ENCODE measurements around the gene PCSK5.

The PCSK5 gene

DNA sequence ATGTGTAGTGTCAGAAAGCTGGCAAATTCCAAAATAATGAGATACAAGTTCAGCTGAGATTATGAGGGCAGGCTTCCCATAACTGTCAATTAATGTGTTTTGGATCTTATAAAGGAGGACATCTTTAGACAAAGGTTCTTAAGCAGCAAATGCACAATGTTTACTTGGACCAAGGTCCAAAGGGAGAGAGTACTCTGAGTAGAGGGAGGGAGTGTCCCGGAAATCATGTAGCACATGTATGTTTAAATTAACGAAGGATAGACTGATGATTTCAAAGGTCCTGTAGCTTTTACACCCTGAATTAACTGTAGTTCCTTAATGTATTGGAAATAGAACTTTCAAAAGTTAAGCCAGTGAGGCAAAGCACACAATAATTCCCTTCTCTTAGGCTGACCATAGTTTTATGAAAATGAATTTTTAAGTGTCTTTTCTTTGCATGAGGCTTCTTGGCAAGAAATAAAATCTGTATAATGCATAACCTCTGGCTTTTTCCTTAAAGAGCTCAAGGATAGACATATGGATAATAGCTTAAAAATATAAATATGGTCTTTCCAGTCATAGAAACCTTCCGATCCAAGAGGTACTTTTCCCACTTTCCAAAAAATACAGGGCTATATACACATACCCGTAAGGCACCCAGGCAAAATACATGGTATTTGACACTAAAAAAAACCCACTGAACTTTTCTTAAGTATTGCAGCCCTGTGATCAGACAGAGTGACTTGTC lies 93.0 kb downstream of the PCSK5 start:
- Histone ChIP-seq H3K4me1 (no peaks in the 10 kb centered on the region), H3K4me2 (no peak overlapping the region), H3K9me3 (replicated peaks in 1 of 11) (no peaks in the 10 kb centered on the region), H3K27me3 (no peaks in the 10 kb centered on the region), H3K4me3 (no peak overlapping the region), H3K36me3 (no peaks in the 10 kb centered on the region), H4K20me1 (no peaks in the 10 kb centered on the region), H3K27ac (no peak overlapping the region), H3K9ac (no peak overlapping the region)
- TF ChIP-seq Cebpa-rat (IDR thresholded peaks at IDR 0.05), result no peak

DNA sequence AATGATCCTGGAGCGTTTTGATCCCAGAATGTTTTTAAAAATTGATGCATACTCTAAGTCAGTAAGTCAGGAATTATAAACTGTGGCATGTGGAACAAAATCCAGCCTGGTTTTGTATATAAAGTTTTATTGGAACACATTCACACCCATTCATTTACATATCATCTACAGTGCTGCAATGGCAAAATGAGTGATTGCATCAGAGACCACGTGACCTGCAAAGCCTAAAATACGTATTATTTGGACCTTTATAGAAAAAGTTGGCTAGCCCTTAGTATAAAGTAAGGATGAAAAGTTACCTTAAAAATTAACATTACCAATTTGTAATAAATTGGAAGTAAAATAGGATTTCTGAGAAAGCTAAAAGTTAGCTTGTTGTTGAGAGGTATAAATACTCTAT lies 95.0 kb downstream of the PCSK5 start:
- Histone ChIP-seq H3K27ac (no peak overlapping the region), H3K4me1 (no peaks in the 10 kb centered on the region), H3K36me3 (no peaks in the 10 kb centered on the region), H3K27me3 (no peaks in the 10 kb centered on the region), H3K4me3 (no peak overlapping the region), H4K20me1 (no peaks in the 10 kb centered on the region), H3K4me2 (no peak overlapping the region), H3K9ac (no peak overlapping the region), H3K9me3 (replicated peaks in 1 of 11) (no peaks in the 10 kb centered on the region)
- no peak for TF ChIP-seq Cebpa-rat (IDR thresholded peaks at IDR 0.05)

DNA sequence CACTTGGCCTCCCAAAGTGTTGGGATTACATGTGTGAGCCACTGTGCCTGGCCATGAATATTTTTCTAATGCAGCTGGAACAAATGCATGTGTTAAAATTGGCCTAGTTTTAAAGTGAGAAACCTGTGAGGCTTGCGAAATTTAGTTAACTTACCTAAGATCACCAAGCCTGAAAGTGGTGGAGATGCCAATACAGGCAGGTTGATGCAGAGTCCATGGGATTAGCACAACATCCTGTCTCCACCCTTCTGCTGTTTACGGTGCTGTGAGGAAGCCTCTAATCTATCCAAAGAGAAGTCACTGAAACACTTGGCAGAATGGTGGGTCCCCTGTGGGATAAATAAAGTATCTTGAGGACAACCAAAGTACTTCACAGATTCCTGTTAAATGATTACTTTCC lies 98.2 kb downstream of the PCSK5 start:
- peaks cover 0 to 4% (median 0%) of the 10 kb centered on the region in 10 experiments; a peak in 3 of 20 replicates for H3K4me1 ChIP-seq
- no peaks in the 10 kb centered on the region for H3K27me3 ChIP-seq
- no peak overlapping the region for H3K27ac ChIP-seq
- no peak overlapping the region for H3K4me3 ChIP-seq
- no peaks in the 10 kb centered on the region for H3K36me3 ChIP-seq
- no peak overlapping the region for H3K9ac ChIP-seq
- no peak overlapping the region for H3K4me2 ChIP-seq
- H4K20me1 ChIP-seq, result no peaks in the 10 kb centered on the region
- H3K9me3 ChIP-seq (replicated peaks in 1 of 11), result no peaks in the 10 kb centered on the region
- TF ChIP-seq Cebpa-rat (IDR thresholded peaks at IDR 0.05), result no peak

DNA sequence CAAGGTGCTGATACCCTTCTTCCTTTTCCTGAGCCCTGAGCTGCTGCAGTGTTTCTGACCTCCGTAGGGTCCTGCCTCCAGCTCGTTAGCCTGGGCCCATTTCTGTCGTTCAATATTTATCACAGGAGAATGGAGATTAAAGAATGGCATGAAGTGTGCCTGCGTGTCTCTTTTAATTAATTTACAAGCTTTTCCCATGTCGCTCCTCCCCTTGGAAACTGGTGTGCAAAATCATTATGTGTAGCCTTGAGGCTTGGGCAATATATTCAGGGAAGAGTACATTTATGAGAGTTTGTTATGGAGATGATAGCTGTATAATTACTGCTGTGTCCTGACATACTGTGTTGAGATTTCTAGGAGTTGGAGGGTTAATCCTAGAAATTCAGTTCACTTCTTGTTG lies 99.7 kb downstream of the PCSK5 start:
- Histone ChIP-seq H3K36me3 (no peaks in the 10 kb centered on the region), H3K4me2 (no peak overlapping the region), H3K9ac (no peak overlapping the region), H3K27me3 (no peaks in the 10 kb centered on the region), H3K4me1 (peaks cover 0 to 8% (median 0%) of the 10 kb centered on the region in 10 experiments; a peak in 3 of 20 replicates), H3K27ac (no peak overlapping the region), H3K9me3 (replicated peaks in 1 of 11) (no peaks in the 10 kb centered on the region), H3K4me3 (no peak overlapping the region), H4K20me1 (no peaks in the 10 kb centered on the region)
- no peak for TF ChIP-seq Cebpa-rat (IDR thresholded peaks at IDR 0.05)

DNA sequence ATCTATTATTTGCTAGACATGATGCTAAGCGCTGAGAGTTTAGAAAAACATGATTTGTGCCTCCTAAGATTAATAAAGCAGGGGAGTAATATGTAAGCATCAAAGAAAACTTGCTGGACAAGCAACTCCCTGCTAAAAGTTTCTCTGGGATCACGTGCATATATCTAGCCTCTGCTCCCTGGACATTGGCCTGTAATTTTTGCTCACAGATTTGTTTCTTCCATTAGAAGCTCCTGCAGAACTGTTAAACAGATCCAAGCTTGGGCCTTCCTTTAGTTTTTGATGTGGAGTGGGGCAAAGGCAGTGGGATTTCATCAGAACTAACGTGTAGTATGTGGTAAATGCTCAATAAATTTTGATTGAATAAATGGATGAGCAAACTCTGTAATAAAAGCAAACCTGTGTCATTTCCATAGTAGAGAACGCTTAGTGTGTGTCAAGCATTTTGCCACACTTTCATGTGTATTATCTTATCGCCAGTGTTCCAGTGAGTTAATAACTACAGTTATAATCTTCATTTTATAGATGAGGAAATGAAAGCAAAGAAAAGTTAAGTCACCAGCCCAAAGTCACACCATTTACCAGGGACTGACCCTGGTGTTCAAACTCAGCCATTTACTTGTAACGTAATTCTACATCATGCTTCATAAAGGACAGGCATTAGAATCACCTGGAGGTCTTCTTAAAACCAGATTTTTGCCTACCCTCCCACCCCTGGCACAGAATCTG lies 100.3 kb downstream of the PCSK5 start:
- no peak for TF ChIP-seq Cebpa-rat (IDR thresholded peaks at IDR 0.05)
- peaks cover 0 to 8% (median 0%) of the 10 kb centered on the region in 10 experiments; a peak in 3 of 20 replicates for H3K4me1 ChIP-seq
- no peaks in the 10 kb centered on the region for H4K20me1 ChIP-seq
- no peak overlapping the region for H3K9ac ChIP-seq
- no peaks in the 10 kb centered on the region for H3K27me3 ChIP-seq
- no peak overlapping the region for H3K27ac ChIP-seq
- H3K4me2 ChIP-seq, result no peak overlapping the region
- H3K4me3 ChIP-seq, result no peak overlapping the region
- no peaks in the 10 kb centered on the region for H3K9me3 ChIP-seq (replicated peaks in 1 of 11)
- no peaks in the 10 kb centered on the region for H3K36me3 ChIP-seq

DNA sequence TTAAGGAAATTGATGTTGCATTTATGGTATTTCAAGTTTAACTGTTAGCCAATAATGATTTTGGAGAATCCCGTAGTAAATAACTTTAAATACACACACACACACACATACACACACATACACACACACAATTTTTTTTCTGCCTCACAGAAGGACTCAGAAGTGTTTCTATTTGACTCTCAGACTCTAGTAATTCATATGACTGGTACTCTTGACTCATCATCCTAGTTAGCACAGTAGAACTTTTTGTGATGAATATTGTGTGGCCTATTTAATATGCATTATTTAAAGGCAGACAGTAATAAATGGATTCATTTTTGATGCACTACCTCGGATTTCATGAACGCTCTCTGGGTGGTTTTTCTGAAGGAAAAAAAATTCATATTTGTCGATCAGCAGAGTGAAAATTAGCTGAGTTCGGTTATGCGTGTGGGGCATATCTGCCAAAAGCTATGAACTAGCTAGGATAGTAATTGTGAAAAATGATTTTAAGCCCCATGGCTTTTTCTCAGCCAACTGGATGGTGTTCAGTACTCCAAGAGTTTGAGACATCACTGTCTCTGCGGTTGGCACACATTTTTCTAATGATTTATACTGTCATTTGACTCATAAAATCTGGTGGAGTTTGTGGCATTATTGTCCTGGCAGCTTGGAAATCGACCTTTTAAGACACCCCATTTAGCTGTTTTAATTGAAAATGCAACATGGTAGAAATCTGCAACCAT lies 102.2 kb downstream of the PCSK5 start:
- TF ChIP-seq Cebpa-rat (IDR thresholded peaks at IDR 0.05), result no peak
- Histone ChIP-seq H4K20me1 (no peaks in the 10 kb centered on the region), H3K4me1 (peaks cover 0 to 8% (median 0%) of the 10 kb centered on the region in 10 experiments; a peak in 3 of 20 replicates), H3K27ac (no peak overlapping the region), H3K9me3 (replicated peaks in 1 of 11) (no peaks in the 10 kb centered on the region), H3K36me3 (no peaks in the 10 kb centered on the region), H3K27me3 (no peaks in the 10 kb centered on the region), H3K9ac (no peak overlapping the region), H3K4me3 (no peak overlapping the region), H3K4me2 (no peak overlapping the region)

DNA sequence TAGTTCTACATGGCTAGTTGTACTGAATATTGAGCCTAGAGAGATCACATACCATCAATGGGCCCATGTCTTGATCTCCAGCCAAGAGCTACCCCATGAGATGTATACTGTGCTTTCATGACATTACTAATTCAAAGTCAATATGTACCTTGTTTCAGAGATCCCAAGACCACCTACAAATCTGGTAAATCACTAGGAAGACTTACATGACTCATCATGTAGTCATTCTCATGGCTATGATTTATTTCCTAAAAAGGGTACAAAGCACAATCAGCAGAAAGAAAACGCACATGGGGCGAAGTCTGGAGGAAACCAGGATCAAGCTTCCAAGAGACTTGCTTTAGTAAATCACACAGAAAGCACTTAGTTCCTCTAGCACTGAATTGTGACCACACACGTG lies 103.0 kb downstream of the PCSK5 start:
- no peak overlapping the region for H3K4me3 ChIP-seq
- H3K4me2 ChIP-seq, result peak overlapping the region in 2 of 11 experiments; percentile 26 to 31; a peak in 2 of 22 replicates
- no peak for TF ChIP-seq Cebpa-rat (IDR thresholded peaks at IDR 0.05)

DNA sequence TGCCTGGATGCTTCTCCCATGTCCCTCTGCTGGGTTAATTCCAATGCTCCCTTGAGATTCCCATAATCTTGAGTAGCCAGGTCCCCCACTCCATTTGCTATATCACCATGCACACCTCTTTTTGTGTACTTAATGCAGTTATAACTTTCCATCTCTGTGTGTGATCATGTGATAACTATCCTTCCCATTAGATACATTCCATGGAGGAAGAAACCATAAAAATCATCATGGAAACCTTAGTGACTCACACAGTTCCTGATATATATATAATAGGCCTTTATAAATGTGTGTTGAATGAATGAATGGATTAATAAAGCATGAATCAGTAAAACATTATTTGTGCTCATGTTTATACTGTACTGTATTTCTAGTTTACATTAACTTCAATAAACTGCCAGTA lies 104.6 kb downstream of the PCSK5 start:
- H3K9me3 ChIP-seq (replicated peaks in 1 of 11), result no peaks in the 10 kb centered on the region
- no peak overlapping the region for H3K27ac ChIP-seq
- H3K4me2 ChIP-seq, result no peak overlapping the region
- peaks cover 0 to 8% (median 0%) of the 10 kb centered on the region in 10 experiments; a peak in 3 of 20 replicates for H3K4me1 ChIP-seq
- TF ChIP-seq Cebpa-rat (IDR thresholded peaks at IDR 0.05), result no peak
- H3K36me3 ChIP-seq, result no peaks in the 10 kb centered on the region
- H4K20me1 ChIP-seq, result no peaks in the 10 kb centered on the region
- H3K27me3 ChIP-seq, result no peaks in the 10 kb centered on the region
- H3K9ac ChIP-seq, result no peak overlapping the region
- no peak overlapping the region for H3K4me3 ChIP-seq

More for the DNA sequence above, 103.0 kb downstream of the PCSK5 start:
- H4K20me1 ChIP-seq, result no peaks in the 10 kb centered on the region
- no peaks in the 10 kb centered on the region for H3K36me3 ChIP-seq
- H3K27me3 ChIP-seq, result no peaks in the 10 kb centered on the region
- no peaks in the 10 kb centered on the region for H3K9me3 ChIP-seq (replicated peaks in 1 of 11)
- H3K9ac ChIP-seq, result no peak overlapping the region
- peaks cover 0 to 8% (median 0%) of the 10 kb centered on the region in 10 experiments; a peak in 3 of 20 replicates for H3K4me1 ChIP-seq
- no peak overlapping the region for H3K27ac ChIP-seq

DNA sequence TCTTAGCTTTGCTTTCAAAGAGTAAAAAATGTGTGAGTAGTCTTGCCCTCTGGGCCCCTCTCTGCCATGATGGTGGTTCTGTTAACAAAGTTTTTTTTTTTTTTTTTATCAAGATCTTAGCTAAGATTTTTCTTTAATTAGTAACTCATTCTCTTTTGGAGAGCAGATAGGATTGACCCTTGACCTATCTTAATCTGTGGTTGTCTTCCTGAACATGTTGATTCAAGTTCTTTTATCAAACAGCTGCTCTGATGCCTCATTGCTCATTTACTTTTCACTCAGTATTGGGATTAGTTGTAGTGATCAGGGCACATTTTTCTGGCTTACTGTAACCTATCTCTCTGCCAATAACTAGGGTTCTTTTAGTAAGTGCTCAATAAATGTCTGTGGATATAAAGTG lies 106.3 kb downstream of the PCSK5 start:
- Histone ChIP-seq H3K36me3 (no peaks in the 10 kb centered on the region), H3K27me3 (no peaks in the 10 kb centered on the region), H3K27ac (no peak overlapping the region), H3K4me2 (no peak overlapping the region), H3K4me3 (no peak overlapping the region), H4K20me1 (no peaks in the 10 kb centered on the region), H3K9me3 (replicated peaks in 1 of 11) (no peaks in the 10 kb centered on the region), H3K4me1 (peaks cover 0 to 8% (median 0%) of the 10 kb centered on the region in 10 experiments; a peak in 3 of 20 replicates), H3K9ac (no peak overlapping the region)
- no peak for TF ChIP-seq Cebpa-rat (IDR thresholded peaks at IDR 0.05)
